GM12878 (cell line): ENCODE results near the gene SORCS2. TPM values are rescaled to one million over a fixed set of nuclear protein-coding genes. Genes with fewer than 3 reads are reported as not detected.

Experiments used
- ATF7 ChIP-seq: fragments of 450-650 bp; IDR thresholded peaks from 2 replicates; pipeline ENCODE4 v1.6.1; 2016; ENCODE audit warnings: low read depth, mild to moderate bottlenecking
- CBFB ChIP-seq: IDR thresholded peaks from 2 replicates; pipeline ENCODE4 v1.6.1; 2016; ENCODE audit warnings: antibody characterized with exemption, low read depth
- CBX5 ChIP-seq: sonication (generic); IDR thresholded peaks from 2 replicates; pipeline ENCODE4 v1.6.1; 2016; ENCODE audit warnings: low read depth, moderate library complexity, mild to moderate bottlenecking, inconsistent platforms
- CHD2 ChIP-seq: IDR thresholded peaks from 2 replicates; pipeline ENCODE4 v1.6.1; 2011; ENCODE audit warnings: low read depth, low read length, improper control_type of control experiment, borderline replicate concordance
- E4F1 ChIP-seq: fragments of 450-650 bp; IDR thresholded peaks from 2 replicates; pipeline ENCODE4 v1.6.1; 2018; ENCODE audit warnings: borderline replicate concordance, mild to moderate bottlenecking; ENCODE audit not compliant: partially characterized antibody
- FOS ChIP-seq: IDR thresholded peaks from 3 replicates; pipeline ENCODE4 v1.6.1; 2011; ENCODE audit warnings: borderline replicate concordance; ENCODE audit not compliant: insufficient read length; ENCODE audit errors: extremely low read depth
- HDAC6 ChIP-seq: fragments of 200-600 bp; sonication (generic); IDR thresholded peaks from one replicate; pipeline ENCODE4 v1.8.0; 2017; ENCODE audit warnings: antibody characterized with exemption; ENCODE audit not compliant: unreplicated experiment
- IRF3 ChIP-seq: fragments of 450-650 bp; IDR thresholded peaks from 2 replicates; pipeline ENCODE4 v1.6.1; 2014; ENCODE audit warnings: mild to moderate bottlenecking
- LARP7 ChIP-seq: fragments of 450-650 bp; IDR thresholded peaks from 2 replicates; pipeline ENCODE4 v1.6.1; 2017; ENCODE audit warnings: mild to moderate bottlenecking
- NR2F1 ChIP-seq: fragments of 450-650 bp; conservative IDR thresholded peaks from 2 replicates; pipeline ENCODE4 v1.6.1; 2017; ENCODE audit warnings: mild to moderate bottlenecking
- PML ChIP-seq: IDR thresholded peaks from 2 replicates; pipeline ENCODE4 v1.6.1; 2012; ENCODE audit warnings: low read length, inconsistent platforms
- POLR2AphosphoS5 ChIP-seq: IDR thresholded peaks from 2 replicates; pipeline ENCODE4 v1.6.1; 2011; ENCODE audit warnings: mild to moderate bottlenecking, low read length, inconsistent platforms
- SREBF2 ChIP-seq: IDR thresholded peaks from 2 replicates; pipeline ENCODE4 v1.6.1; 2012; ENCODE audit warnings: mild to moderate bottlenecking, low read length
- SRF ChIP-seq, 2 experiments: IDR thresholded peaks; 2 replicates each; pipeline ENCODE4 v1.6.1; 2011; ENCODE audit warnings: low read depth in 2 of 2, low read length in 2 of 2, mild to moderate bottlenecking in 1 of 2, moderate library complexity in 1 of 2
- ZZZ3 ChIP-seq: IDR thresholded peaks from 2 replicates; pipeline ENCODE4 v1.6.1; 2011; ENCODE audit warnings: low read depth; ENCODE audit not compliant: control insufficient read depth, insufficient read length
- polyA plus RNA-seq, 11 experiments: library from polyadenylated mRNA; depleted of rRNA in 4 of 11; unstranded in 6 of 11; stranded (reverse) in 5 of 11; fragments of >200 nt; fragmentation: Nextera tagmentation in 4 of 11; fragmentation: Illumina TruSeq in 1 of 11; extraction: Ambion mirVana in 4 of 11; extraction: Trizol in 1 of 11; gene quantifications; 1 replicate in 1 of 11; 2 replicates in 10 of 11; pipeline versions ENCODE4 v1.2.1 to v1.2.3, GENCODE V29; 2011 to 2016; ENCODE audit warnings: inconsistent platforms in 2 of 11, missing spikeins in 2 of 11, low read depth in 1 of 11
- total RNA-seq, 4 experiments: library from RNA; depleted of rRNA in 3 of 4; stranded (reverse); fragments of >200 nt in 3 of 4; fragmentation: Illumina TruSeq in 1 of 4; extraction: Trizol in 1 of 4; gene quantifications; 2 replicates each; pipeline versions ENCODE4 v1.2.1 to v1.2.3, GENCODE V29; 2013 to 2021

The SORCS2 gene
- total and polyA plus RNA-seq, 10 of the 15 experiments (the other 5 are each of a cell fraction or from before 2014, with no cell fraction given) = 0.01 to 0.15 (median 0.05) TPM; not detected in 5

GRCh38 chr4:7232061-7232650 is 39.8 kb downstream of the SORCS2 start (continued):
- no peak for TF ChIP-seq E4F1
- TF ChIP-seq CHD2 = no peak
- no peak for TF ChIP-seq POLR2AphosphoS5
- TF ChIP-seq NR2F1 = no peak
- no peak for TF ChIP-seq CBFB
- no peak for TF ChIP-seq CBX5
- no peak for TF ChIP-seq LARP7
- no peak for TF ChIP-seq PML
- TF ChIP-seq SRF (IDR thresholded peaks at IDR 0.05; ENCODE audit: low read depth in 2 of 2, low read length in 2 of 2) = no peak
- TF ChIP-seq SREBF2 = no peak
- TF ChIP-seq HDAC6 = no peak
- no peak for TF ChIP-seq IRF3
- no peak for TF ChIP-seq FOS
- TF ChIP-seq ZZZ3 = no peak
- no peak for TF ChIP-seq ATF7
